ENCODE measurements around the gene PARP12. TPM values are rescaled to one million over a fixed set of nuclear protein-coding genes. Genes with fewer than 3 reads are reported as not detected.

Gene PARP12
- total RNA-seq, 4 donors from 2014 or later, result 22.5 to 89.5 (median 50.7) TPM

DNA sequence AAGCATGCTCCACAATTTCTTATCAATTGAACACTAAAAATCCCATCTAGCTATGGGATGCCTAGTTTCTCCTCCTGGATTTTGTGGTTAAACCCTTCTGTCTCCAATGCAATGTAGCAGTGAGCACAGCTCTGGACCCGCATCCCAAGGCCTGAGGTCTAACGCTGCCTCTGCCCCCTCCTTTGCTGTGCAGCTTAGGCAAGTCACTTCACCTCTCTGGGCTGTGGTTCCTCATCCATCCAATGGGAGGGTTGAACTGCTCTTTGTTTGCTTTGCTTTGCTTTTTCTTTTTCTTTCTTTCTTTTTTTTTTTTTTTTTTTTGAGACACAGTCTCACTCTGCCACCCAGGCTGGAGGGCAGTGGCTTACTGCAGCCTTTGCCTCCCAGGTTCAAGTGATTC lies 69.2 kb downstream of the PARP12 start:
- intact Hi-C loops (cut with DNase I; ENCODE audit: low total_unique reads), result no loop called here
- Histone ChIP-seq H3K4me3 (no peak overlapping the region), H3K27me3 (no peaks in the 10 kb centered on the region), H3K36me3 (no peaks in the 10 kb centered on the region), H3K4me1 (peaks cover 0 to 13% of the 10 kb centered on the region in 2 donors), H3K27ac (peak overlapping the region in 1 of 2 donors; percentile 61), H3K9me3 (no peaks in the 10 kb centered on the region)
- no peak for DNase-seq
- TF ChIP-seq CTCF (IDR thresholded peaks at IDR 0.05), result no peak
- TF ChIP-seq POLR2A (IDR thresholded peaks at IDR 0.05), result no peak

GRCh38 chr7:139993169-139993568 lies 69.6 kb downstream of the PARP12 start:
- peaks cover 0 to 13% of the 10 kb centered on the region in 2 donors for H3K4me1 ChIP-seq
- no peak for TF ChIP-seq POLR2A (IDR thresholded peaks at IDR 0.05)
- no peak for TF ChIP-seq CTCF (IDR thresholded peaks at IDR 0.05)
- intact Hi-C loops (cut with DNase I; ENCODE audit: low total_unique reads), result no loop called here
- peak overlapping the region in 1 of 2 donors; percentile 54 for H3K27ac ChIP-seq
- H3K27me3 ChIP-seq, result no peaks in the 10 kb centered on the region
- no peaks in the 10 kb centered on the region for H3K9me3 ChIP-seq
- H3K4me3 ChIP-seq, result no peak overlapping the region
- H3K36me3 ChIP-seq, result no peaks in the 10 kb centered on the region
- no peak for DNase-seq

DNA sequence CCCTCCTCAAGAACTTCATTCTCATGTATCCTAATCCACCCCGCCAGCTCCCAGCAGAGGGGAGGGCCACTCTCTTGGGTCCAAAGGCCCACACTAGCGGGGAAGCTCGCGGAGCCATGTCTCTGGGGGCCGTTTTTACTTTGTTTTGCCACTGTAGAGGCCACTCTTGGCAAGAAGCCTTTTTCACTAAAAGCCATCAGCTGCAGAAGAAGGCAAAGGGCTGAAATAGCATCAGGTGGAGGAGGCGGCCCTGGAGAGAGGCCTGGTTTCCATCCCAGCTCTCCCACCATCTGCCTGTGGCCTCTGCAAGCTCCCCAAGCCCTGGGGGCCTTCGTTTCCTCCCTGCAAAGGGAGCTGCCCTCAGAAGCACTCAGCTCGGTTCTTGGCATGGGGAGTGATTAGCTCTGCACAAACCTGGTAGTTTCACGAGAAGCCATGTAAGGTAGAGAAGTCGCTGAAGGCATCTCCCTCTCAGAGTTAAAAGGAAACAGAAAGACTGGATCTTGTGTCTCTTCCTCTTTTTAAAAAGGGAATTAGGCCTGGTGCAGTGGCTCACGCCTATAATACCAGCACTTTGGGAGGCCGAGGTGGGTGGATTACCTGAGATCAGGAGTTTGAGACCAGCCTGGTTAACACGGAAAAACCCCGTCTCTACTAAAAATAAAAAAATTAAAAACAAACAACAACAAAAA lies 70.3 kb downstream of the PARP12 start:
- DNase-seq, result peak; percentile 28 to 42
- H3K27ac ChIP-seq, result peak overlapping the region in 1 of 2 donors; percentile 54
- no peaks in the 10 kb centered on the region for H3K27me3 ChIP-seq
- H3K9me3 ChIP-seq, result no peaks in the 10 kb centered on the region
- TF ChIP-seq POLR2A (IDR thresholded peaks at IDR 0.05) (no peak), CTCF (IDR thresholded peaks at IDR 0.05) (no peak)
- H3K4me3 ChIP-seq, result no peak overlapping the region
- no peaks in the 10 kb centered on the region for H3K36me3 ChIP-seq
- intact Hi-C loops (cut with DNase I; ENCODE audit: low total_unique reads), result no loop called here
- peaks cover 0 to 13% of the 10 kb centered on the region in 2 donors for H3K4me1 ChIP-seq

- TF ChIP-seq CTCF (IDR thresholded peaks at IDR 0.05) (no peak), POLR2A (IDR thresholded peaks at IDR 0.05) (no peak)
- H3K9me3 ChIP-seq, result no peaks in the 10 kb centered on the region
- no peaks in the 10 kb centered on the region for H3K36me3 ChIP-seq
- no peak overlapping the region for H3K4me3 ChIP-seq
- H3K27me3 ChIP-seq, result no peaks in the 10 kb centered on the region
- H3K4me1 ChIP-seq, result peaks cover 0 to 13% of the 10 kb centered on the region in 2 donors
- H3K27ac ChIP-seq, result peak overlapping the region in 1 of 2 donors; percentile 54
- intact Hi-C loops (cut with DNase I; ENCODE audit: low total_unique reads), result no loop called here
- DNase-seq, result no peak
Observed at GRCh38 chr7:139991911-139992310, 70.8 kb downstream of the PARP12 start.

GRCh38 chr7:139991269-139991666 lies 71.5 kb downstream of the PARP12 start:
- peaks cover 0 to 13% of the 10 kb centered on the region in 2 donors for H3K4me1 ChIP-seq
- no peaks in the 10 kb centered on the region for H3K27me3 ChIP-seq
- H3K27ac ChIP-seq, result no peak overlapping the region
- H3K36me3 ChIP-seq, result no peaks in the 10 kb centered on the region
- intact Hi-C loops (cut with DNase I; ENCODE audit: low total_unique reads), result no loop called here
- DNase-seq, result no peak
- H3K4me3 ChIP-seq, result no peak overlapping the region
- H3K9me3 ChIP-seq, result no peaks in the 10 kb centered on the region
- TF ChIP-seq CTCF (IDR thresholded peaks at IDR 0.05) (no peak), POLR2A (IDR thresholded peaks at IDR 0.05) (no peak)

Data from uterus (tissue), 4 donors.